ENCODE data around the gene NUP88. TPM values are rescaled to one million over a fixed set of nuclear protein-coding genes. Genes with fewer than 3 reads are reported as not detected.

Gene NUP88
- total and polyA plus RNA-seq, 4 experiments from 2014 or later: 91.0 to 142 (median 101) TPM

DNA sequence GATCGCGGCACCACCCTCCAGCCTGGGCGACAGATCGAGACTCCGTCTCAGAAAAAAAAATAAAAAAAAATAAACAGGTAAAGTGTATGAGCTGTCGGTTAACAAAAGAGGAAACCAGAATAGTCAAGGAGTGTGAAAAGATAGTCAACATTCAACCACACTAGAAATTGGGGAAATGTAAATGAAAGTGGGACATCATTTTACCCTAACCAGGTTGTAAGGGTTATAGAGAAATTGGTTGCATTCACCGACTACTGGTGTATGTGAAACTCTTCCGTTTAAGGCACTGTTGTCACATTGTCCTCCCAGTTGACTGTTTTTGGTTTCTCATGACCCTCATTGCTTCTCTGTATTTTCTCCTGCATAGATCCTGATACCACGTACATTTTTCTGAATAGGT is 74.5 kb downstream of the NUP88 start:
- H3K4me1 Mint-ChIP-seq: peaks cover 0 to 7% (median 1%) of the 10 kb centered on the region in 4 donors
- H3K27me3 Mint-ChIP-seq: no peaks in the 10 kb centered on the region
- peaks cover 11% of the 10 kb centered on the region for H3K36me3 ChIP-seq (ENCODE audit: insufficient read depth, low read length)
- CTCF ChIA-PET (ENCODE audit: partially characterized antibody): no interaction called here
- intact Hi-C loops (cut with micrococcal nuclease): no loop called here
- no peaks in the 10 kb centered on the region for H3K4me1 ChIP-seq (ENCODE audit: insufficient read depth, low read length)
- no peak for DNase-seq
- H3K27me3 ChIP-seq (ENCODE audit: insufficient read depth, low read length): no peaks in the 10 kb centered on the region
- no peak overlapping the region for H3K27ac ChIP-seq (ENCODE audit: low read depth, low read length)
- H3K27ac Mint-ChIP-seq: peak overlapping the region in 2 of 7 donors; percentile 28 to 66
- H3K4me3 ChIP-seq (ENCODE audit: low read length in 2 of 2): no peak overlapping the region
- POLR2A ChIA-PET (ENCODE audit: partially characterized antibody): no interaction called here
- H3K4me3 Mint-ChIP-seq: no peak overlapping the region
- no peaks in the 10 kb centered on the region for H3K9me3 Mint-ChIP-seq
- peaks cover 27 to 50% of the 10 kb centered on the region in 2 donors for H3K36me3 Mint-ChIP-seq
- no peaks in the 10 kb centered on the region for H3K9me3 ChIP-seq (ENCODE audit: control insufficient read depth in 1 of 2, low read length in 2 of 2)

Other genes with a start within 250 kb of the NUP88 start
- gene ZNF594, start 227.8 kb downstream of the NUP88 start, total RNA-seq: 10 to 100 TPM; 28.9 to 30.7 TPM
- 1 to 10 TPM in 1 of 2 donors, under 1 TPM in 1; 0.57 to 2.6 TPM for gene ZNF594, start 227.8 kb downstream of the NUP88 start, polyA plus RNA-seq
- under 1 TPM; 0.19 to 0.32 TPM for gene SCIMP, start 184.8 kb downstream of the NUP88 start, total RNA-seq
- gene SCIMP, start 184.8 kb downstream of the NUP88 start, polyA plus RNA-seq: 1 to 10 TPM in 1 of 2 donors, under 1 TPM in 1; 0.08 to 1.5 TPM
- gene RABEP1, start 137.4 kb downstream of the NUP88 start, total RNA-seq: 10 to 100 TPM; 53.9 to 54.2 TPM
- gene RABEP1, start 137.4 kb downstream of the NUP88 start, polyA plus RNA-seq: 10 to 100 TPM; 13.9 to 33.1 TPM
- gene RPAIN, start 520 bp upstream of the NUP88 start, total RNA-seq: 10 to 100 TPM; 84.1 to 84.9 TPM
- gene RPAIN, start 520 bp upstream of the NUP88 start, polyA plus RNA-seq: 10 to 100 TPM; 32.2 to 37.4 TPM
- 10 to 100 TPM; 73.1 to 78.9 TPM for gene C1QBP, start 19.5 kb upstream of the NUP88 start, total RNA-seq
- gene C1QBP, start 19.5 kb upstream of the NUP88 start, polyA plus RNA-seq: 100 to 1,000 TPM; 248 to 411 TPM
- gene DHX33, start 49.3 kb upstream of the NUP88 start, total RNA-seq: 10 to 100 TPM; 10.5 to 11.5 TPM
- under 1 TPM; 0.59 to 0.70 TPM for gene DHX33, start 49.3 kb upstream of the NUP88 start, polyA plus RNA-seq
- 10 to 100 TPM; 85.0 to 86.2 TPM for gene DERL2, start 66.5 kb upstream of the NUP88 start, total RNA-seq
- 10 to 100 TPM; 66.2 to 95.9 TPM for gene DERL2, start 66.5 kb upstream of the NUP88 start, polyA plus RNA-seq
- gene MIS12, start 66.9 kb upstream of the NUP88 start, total RNA-seq: 10 to 100 TPM; 42.2 to 45.0 TPM
- 10 to 100 TPM; 19.6 to 21.8 TPM for gene MIS12, start 66.9 kb upstream of the NUP88 start, polyA plus RNA-seq
- 100 to 1,000 TPM; 280 to 292 TPM for gene NLRP1, start 164.8 kb upstream of the NUP88 start, total RNA-seq
- 10 to 100 TPM in 1 of 2 donors, 1 to 10 TPM in 1; 9.7 to 41.0 TPM for gene NLRP1, start 164.8 kb upstream of the NUP88 start, polyA plus RNA-seq

Data from CD4-positive, alpha-beta memory T cell (primary cell).